Measurements from ENCODE around the gene MC3R.

DNA sequence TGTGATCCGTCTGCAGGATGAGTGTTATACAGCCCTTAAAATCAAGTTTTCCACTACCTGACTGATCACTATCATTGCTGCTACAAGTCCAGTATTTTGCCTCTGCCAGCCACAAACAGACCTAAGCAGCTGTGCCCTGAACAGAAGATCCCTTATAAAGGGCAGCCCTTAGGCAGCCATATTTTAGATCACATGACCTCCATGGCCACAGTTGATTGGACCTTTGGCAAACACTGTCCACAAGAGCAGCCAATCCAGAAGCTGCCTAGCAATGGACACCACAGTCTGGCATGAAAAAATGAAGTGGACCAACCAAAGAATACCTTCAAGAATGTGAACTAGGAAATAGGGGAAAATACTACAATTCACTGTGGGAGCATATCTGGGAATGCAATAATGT lies 50.8 kb downstream of the MC3R start:
- TF ChIP-seq, protein P1, sequence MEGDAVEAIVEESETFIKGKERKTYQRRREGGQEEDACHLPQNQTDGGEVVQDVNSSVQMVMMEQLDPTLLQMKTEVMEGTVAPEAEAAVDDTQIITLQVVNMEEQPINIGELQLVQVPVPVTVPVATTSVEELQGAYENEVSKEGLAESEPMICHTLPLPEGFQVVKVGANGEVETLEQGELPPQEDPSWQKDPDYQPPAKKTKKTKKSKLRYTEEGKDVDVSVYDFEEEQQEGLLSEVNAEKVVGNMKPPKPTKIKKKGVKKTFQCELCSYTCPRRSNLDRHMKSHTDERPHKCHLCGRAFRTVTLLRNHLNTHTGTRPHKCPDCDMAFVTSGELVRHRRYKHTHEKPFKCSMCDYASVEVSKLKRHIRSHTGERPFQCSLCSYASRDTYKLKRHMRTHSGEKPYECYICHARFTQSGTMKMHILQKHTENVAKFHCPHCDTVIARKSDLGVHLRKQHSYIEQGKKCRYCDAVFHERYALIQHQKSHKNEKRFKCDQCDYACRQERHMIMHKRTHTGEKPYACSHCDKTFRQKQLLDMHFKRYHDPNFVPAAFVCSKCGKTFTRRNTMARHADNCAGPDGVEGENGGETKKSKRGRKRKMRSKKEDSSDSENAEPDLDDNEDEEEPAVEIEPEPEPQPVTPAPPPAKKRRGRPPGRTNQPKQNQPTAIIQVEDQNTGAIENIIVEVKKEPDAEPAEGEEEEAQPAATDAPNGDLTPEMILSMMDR (IDR thresholded peaks at IDR 0.05) = no peak
- TF ChIP-seq POLR2A (IDR thresholded peaks at IDR 0.05) = no peak

All from adrenal gland (tissue), 5 donors.